HG03039 (cell line): ENCODE results near the gene NANOS3.
"Not testable (repeated sequence)": the region's sequence is repeated elsewhere in the genome, so short reads cannot be mapped to it uniquely, and the experiment has no call there.

Experiments used
- ATAC-seq: cut with Tn5 transposase; IDR thresholded peaks from one replicate; pipeline ENCODE4 v1.9.1; 2021; ENCODE audit warnings: mild to moderate bottlenecking, moderate library complexity; ENCODE audit not compliant: unreplicated experiment

The NANOS3 gene

GRCh38 chr19:13918726-13919411 lies 41.9 kb downstream of the NANOS3 start:
- ATAC-seq = no peak

DNA sequence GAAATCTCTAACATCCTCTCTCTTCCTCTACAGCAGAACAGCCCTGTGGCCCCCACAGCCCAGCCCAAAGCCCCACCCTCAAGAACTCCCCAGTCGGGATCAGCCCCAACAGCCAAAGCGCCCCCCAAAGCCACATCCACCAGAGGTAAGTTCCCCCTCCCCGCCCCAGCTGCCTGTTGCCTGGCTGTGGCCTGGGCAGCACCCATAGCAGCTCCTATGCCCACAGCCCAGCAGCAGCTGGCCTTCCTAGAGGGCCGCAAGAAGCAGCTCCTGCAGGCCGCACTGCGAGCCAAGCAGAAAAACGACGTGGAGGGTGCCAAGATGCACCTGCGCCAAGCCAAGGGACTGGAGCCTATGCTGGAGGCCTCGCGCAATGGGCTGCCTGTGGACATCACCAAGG lies 43.6 kb downstream of the NANOS3 start:
- no peak for ATAC-seq

GRCh38 chr19:13920940-13921747 lies 44.2 kb downstream of the NANOS3 start:
- ATAC-seq = no peak

GRCh38 chr19:13922118-13922517 lies 45.2 kb downstream of the NANOS3 start:
- not testable (repeated sequence) for ATAC-seq

DNA sequence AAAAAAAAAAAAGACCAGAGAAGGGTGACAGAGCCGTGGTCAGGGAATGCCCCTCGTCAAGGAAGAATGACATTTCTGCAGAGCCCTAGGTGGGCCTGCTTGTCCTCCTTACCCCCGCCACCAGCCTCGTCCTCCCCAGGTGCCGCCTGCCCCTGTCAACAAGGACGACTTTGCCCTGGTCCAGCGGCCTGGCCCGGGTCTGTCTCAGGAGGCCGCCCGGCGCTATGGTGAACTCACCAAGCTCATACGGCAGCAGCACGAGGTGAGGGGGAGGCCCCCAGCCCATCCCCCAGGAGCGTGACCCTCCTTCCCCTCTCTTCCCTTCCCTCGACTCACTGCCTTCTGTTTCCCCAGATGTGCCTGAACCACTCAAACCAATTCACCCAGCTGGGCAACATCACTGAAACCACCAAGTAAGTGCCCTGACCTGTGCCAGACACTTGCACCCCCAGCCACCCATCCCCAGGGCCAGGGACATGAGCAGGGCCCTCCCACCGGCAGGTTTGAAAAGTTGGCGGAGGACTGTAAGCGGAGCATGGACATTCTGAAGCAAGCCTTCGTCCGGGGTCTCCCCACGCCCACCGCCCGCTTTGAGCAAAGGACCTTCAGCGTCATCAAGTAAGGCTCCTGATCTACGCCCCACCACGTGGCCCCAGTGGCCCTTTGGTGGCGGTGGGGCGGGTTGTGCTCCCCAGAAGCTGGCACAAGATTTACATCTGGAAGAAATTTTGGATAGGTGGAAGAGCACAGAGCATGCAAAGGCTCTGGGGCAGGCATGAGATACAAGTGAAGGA lies 46.5 kb downstream of the NANOS3 start:
- no peak for ATAC-seq

GRCh38 chr19:13926010-13926409 lies 49.1 kb downstream of the NANOS3 start:
- ATAC-seq = no peak

DNA sequence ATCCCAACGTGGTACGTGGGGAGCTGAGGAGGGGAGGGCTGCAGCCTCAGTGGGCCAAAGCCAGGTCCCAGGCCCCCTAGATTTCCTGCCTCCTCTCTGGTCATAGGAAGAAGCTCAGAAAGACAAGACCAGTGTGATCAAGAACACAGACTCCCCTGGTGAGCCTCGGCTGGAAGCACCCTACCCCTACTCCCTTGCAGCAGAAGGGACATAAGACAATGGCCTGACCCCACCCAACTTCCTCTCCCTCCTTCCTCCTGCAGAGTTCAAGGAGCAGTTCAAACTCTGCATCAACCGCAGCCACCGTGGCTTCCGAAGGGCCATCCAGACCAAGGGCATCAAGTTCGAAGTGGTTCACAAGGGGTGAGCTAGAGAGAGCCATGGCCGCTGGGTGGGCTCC lies 49.8 kb downstream of the NANOS3 start:
- ATAC-seq = no peak

DNA sequence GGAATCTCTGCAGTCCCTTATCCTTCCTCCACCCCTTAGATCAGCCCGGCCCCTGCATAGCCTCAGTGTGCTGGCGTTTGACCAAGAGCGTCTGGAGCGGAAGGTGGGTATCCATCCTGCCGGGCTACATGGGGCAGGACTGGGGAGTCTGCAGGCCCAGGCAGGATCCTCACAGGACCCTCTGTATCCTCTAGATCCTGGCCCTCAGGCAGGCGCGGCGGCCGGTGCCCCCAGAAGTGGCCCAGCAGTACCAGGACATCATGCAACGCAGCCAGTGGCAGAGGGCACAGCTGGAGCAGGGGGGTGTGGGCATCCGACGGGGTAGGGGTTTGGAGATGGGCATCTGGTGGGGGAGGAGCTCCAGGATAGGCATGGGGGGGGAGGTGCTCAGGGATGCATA lies 52.4 kb downstream of the NANOS3 start:
- ATAC-seq = no peak

DNA sequence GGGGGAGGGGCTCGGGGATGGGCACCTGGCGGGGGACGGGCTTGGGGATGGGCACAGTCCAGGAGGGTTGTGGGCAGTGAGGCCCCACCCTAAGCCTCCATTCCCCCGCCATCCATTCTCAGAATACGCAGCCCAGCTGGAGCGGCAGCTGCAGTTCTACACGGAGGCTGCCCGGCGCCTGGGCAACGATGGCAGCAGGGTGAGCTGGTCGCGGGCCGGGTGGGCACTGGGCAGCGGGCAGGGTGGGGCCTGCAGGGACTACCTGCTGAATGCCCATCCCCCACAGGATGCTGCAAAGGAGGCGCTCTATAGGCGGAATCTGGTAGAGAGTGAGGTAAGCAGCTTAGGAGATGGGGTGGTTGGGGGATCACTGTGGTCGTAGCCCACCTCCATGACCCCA lies 53.0 kb downstream of the NANOS3 start:
- no peak for ATAC-seq
